GM23338 (cell line): Measurements from ENCODE around the gene UBE3A. TPM values are rescaled to one million over a fixed set of nuclear protein-coding genes. Genes with fewer than 3 reads are reported as not detected.

Experiments
- ATAC-seq: fragments of 200-7000 bp; cut with Tn5 transposase; 3 replicates; pipeline ENCODE4 v1.9.1; 2020
- DNase-seq: peaks from one replicate; pipeline ENCODE4 v3.0.0-alpha.2; 2015; ENCODE audit warnings: low spot score
- H2AFZ ChIP-seq: fragments of 200-600 bp; sonication (generic); 2 replicates; pipeline ENCODE4 v1.8.0; 2016; ENCODE audit warnings: antibody characterized with exemption, mild to moderate bottlenecking, moderate library complexity
- H3F3A ChIP-seq: fragments of 200-600 bp; sonication (generic); replicated peaks from 2 replicates; pipeline ENCODE4 v1.8.0; 2017; ENCODE audit warnings: antibody characterized with exemption, mixed run types, low read depth
- H3K27ac ChIP-seq: fragments of 200-600 bp; sonication (generic); 2 replicates; pipeline ENCODE4 v1.6.1; 2016; ENCODE audit warnings: low read depth
- H3K27me3 ChIP-seq: fragments of 200-600 bp; sonication (generic); 2 replicates; pipeline ENCODE4 v1.8.0; 2016; ENCODE audit warnings: mild to moderate bottlenecking, mixed run types, moderate library complexity; ENCODE audit not compliant: insufficient read depth
- H3K36me3 ChIP-seq: fragments of 200-600 bp; sonication (generic); 2 replicates; pipeline ENCODE4 v1.8.0; 2016; ENCODE audit warnings: mild to moderate bottlenecking; ENCODE audit not compliant: insufficient read depth
- H3K4me1 ChIP-seq: fragments of 200-600 bp; sonication (generic); 2 replicates; pipeline ENCODE4 v1.8.0; 2016; ENCODE audit warnings: mild to moderate bottlenecking, moderate library complexity; ENCODE audit not compliant: insufficient read depth
- H3K4me2 ChIP-seq: fragments of 200-600 bp; sonication (generic); 2 replicates; pipeline ENCODE4 v1.7.1; 2017; ENCODE audit warnings: mixed run types
- H3K4me3 ChIP-seq: fragments of 200-600 bp; sonication (generic); 2 replicates; pipeline ENCODE4 v1.6.1; 2016; ENCODE audit warnings: mixed run types
- H3K79me2 ChIP-seq: fragments of 200-600 bp; sonication (generic); replicated peaks from 2 replicates; pipeline ENCODE4 v1.8.0; 2017; ENCODE audit warnings: mild to moderate bottlenecking; ENCODE audit not compliant: insufficient read depth
- H3K9me2 ChIP-seq: fragments of 200-600 bp; sonication (generic); 2 replicates; pipeline ENCODE4 v1.8.0; 2017; ENCODE audit not compliant: insufficient read depth
- H4K20me1 ChIP-seq: fragments of 200-600 bp; sonication (generic); replicated peaks from 2 replicates; pipeline ENCODE4 v1.8.0; 2017; ENCODE audit warnings: mild to moderate bottlenecking; ENCODE audit not compliant: insufficient read depth
- H3K27ac Mint-ChIP-seq: 2 replicates; pipeline ENCODE4 v1.8.0; 2020; ENCODE audit warnings: inconsistent platforms, mild to moderate bottlenecking, moderate library complexity, mixed read lengths
- H3K27me3 Mint-ChIP-seq: 3 replicates; pipeline ENCODE4 v1.8.0; 2022; ENCODE audit warnings: low read depth, mild to moderate bottlenecking, moderate library complexity, mixed read lengths, inconsistent platforms; ENCODE audit not compliant: insufficient read depth, poor library complexity
- H3K36me3 Mint-ChIP-seq: 3 replicates; pipeline ENCODE4 v1.8.0; 2021; ENCODE audit warnings: low read depth, mild to moderate bottlenecking, inconsistent platforms, moderate library complexity, mixed read lengths
- H3K4me1 Mint-ChIP-seq: 3 replicates; pipeline ENCODE4 v1.8.0; 2020; ENCODE audit warnings: mild to moderate bottlenecking, inconsistent platforms, mixed read lengths
- H3K4me3 Mint-ChIP-seq: 3 replicates; pipeline ENCODE4 v1.8.0; 2021; ENCODE audit warnings: moderate library complexity, mild to moderate bottlenecking, inconsistent platforms, mixed read lengths
- H3K9me3 Mint-ChIP-seq: 3 replicates; pipeline ENCODE4 v1.8.0; 2020; ENCODE audit warnings: moderate library complexity, mild to moderate bottlenecking, inconsistent platforms, mixed read lengths
- EZH2 ChIP-seq: fragments of 200-600 bp; sonication (generic); IDR thresholded peaks from one replicate; pipeline ENCODE4 v1.8.0; 2017; ENCODE audit warnings: antibody characterized with exemption, mild to moderate bottlenecking, low read depth; ENCODE audit not compliant: unreplicated experiment
- EZH2phosphoT487 ChIP-seq: fragments of 200-600 bp; sonication (generic); IDR thresholded peaks from one replicate; pipeline ENCODE4 v1.8.1; 2018; ENCODE audit warnings: antibody characterized with exemption; ENCODE audit not compliant: unreplicated experiment
- POLR2AphosphoS5 ChIP-seq: IDR thresholded peaks from 2 replicates; pipeline ENCODE4 v1.6.1; 2016; ENCODE audit warnings: antibody characterized with exemption, low read depth
- ZNF114 ChIP-seq: fragments of 250-450 bp; sonication (Bioruptor Pico); IDR thresholded peaks from 2 replicates; pipeline ENCODE4 v1.5.0; 2020; ENCODE audit warnings: mild to moderate bottlenecking, moderate library complexity
- ZNF331 ChIP-seq: fragments of 250-450 bp; sonication (Bioruptor Pico); IDR thresholded peaks from 2 replicates; pipeline ENCODE4 v1.5.0; 2020; ENCODE audit warnings: low read depth, mild to moderate bottlenecking, moderate library complexity
- polyA plus RNA-seq: library from polyadenylated mRNA; unstranded; fragments of >200 nt; fragmentation: Nextera tagmentation; extraction: Ambion mirVana; gene quantifications from 2 replicates; pipeline ENCODE4 v1.2.1, GENCODE V29; 2016
- total RNA-seq: library from RNA; depleted of rRNA; stranded (reverse); fragments of >200 nt; shearing (Covaris generic); gene quantifications from 2 replicates; pipeline ENCODE4 v1.2.3, GENCODE V29; 2014
- TF ChIP-seq, protein P1 (sequence below): IDR thresholded peaks from one replicate; pipeline ENCODE4 v1.6.1; 2018; ENCODE audit warnings: antibody characterized with exemption; ENCODE audit not compliant: unreplicated experiment
- TF ChIP-seq, protein P2 (sequence below): IDR thresholded peaks from 2 replicates; pipeline ENCODE4 v1.6.1; 2016; ENCODE audit warnings: antibody characterized with exemption
- TF ChIP-seq, protein P3 (sequence below): fragments of 250-450 bp; sonication (Bioruptor Pico); IDR thresholded peaks from 2 replicates; pipeline ENCODE4 v1.5.0; 2020; ENCODE audit warnings: mild to moderate bottlenecking, moderate library complexity
- TF ChIP-seq, protein P4 (sequence below), 2 experiments: fragments of 200-600 bp in 1 of 2; sonication (generic) in 1 of 2; conservative IDR thresholded peaks; 2 replicates each; pipeline versions ENCODE4 v1.5.1 to v1.6.1; 2016 to 2017; ENCODE audit warnings: antibody characterized with exemption in 2 of 2, low read depth in 2 of 2, mild to moderate bottlenecking in 2 of 2, moderate library complexity in 1 of 2

Gene UBE3A
- total and polyA plus RNA-seq, 2 experiments from 2014 or later, result 96.1 to 150 TPM

DNA sequence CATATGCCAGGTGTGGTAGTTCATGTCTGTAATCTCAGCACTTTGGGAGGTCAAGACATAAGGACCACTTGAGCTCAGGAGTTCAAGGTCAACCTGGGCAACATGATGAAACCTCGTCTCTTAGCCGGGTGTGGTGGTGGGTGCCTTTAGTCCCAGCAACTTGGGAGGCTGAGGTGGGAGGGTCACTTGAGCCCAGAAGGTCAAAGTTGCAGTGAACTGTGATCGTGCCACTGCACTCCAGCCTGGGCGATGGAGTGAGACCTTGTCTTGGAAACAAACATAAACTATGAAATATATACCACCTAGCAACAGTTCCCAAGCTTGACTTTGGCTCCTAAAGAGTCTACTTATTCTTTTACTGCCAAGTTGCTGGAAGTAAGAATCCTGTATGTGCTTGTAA lies 30.9 kb downstream of the UBE3A start:
- peaks cover 45% of the 10 kb centered on the region for H3K4me1 ChIP-seq
- Mint-ChIP-seq H3K36me3 (peaks cover 26% of the 10 kb centered on the region; the same call in 2 of the 3 replicates), H3K27me3 (peaks cover 4% of the 10 kb centered on the region), H3K4me1 (peaks cover 35% of the 10 kb centered on the region), H3K27ac (peak overlapping the region; percentile 16; the same call in 1 of the 2 replicates), H3K4me3 (no peak overlapping the region), H3K9me3 (no peaks in the 10 kb centered on the region)
- ATAC-seq (no peak), DNase-seq (no peak)
- no peaks in the 10 kb centered on the region for H3K27me3 ChIP-seq
- no peaks in the 10 kb centered on the region for H3K36me3 ChIP-seq
- no peak for TF ChIP-seq ZNF331 (CRISPR knock-in tag)
- no peak for TF ChIP-seq ZNF114 (CRISPR knock-in tag)
- no peak for TF ChIP-seq EZH2phosphoT487
- TF ChIP-seq POLR2AphosphoS5, result no peak
- TF ChIP-seq, protein P1, sequence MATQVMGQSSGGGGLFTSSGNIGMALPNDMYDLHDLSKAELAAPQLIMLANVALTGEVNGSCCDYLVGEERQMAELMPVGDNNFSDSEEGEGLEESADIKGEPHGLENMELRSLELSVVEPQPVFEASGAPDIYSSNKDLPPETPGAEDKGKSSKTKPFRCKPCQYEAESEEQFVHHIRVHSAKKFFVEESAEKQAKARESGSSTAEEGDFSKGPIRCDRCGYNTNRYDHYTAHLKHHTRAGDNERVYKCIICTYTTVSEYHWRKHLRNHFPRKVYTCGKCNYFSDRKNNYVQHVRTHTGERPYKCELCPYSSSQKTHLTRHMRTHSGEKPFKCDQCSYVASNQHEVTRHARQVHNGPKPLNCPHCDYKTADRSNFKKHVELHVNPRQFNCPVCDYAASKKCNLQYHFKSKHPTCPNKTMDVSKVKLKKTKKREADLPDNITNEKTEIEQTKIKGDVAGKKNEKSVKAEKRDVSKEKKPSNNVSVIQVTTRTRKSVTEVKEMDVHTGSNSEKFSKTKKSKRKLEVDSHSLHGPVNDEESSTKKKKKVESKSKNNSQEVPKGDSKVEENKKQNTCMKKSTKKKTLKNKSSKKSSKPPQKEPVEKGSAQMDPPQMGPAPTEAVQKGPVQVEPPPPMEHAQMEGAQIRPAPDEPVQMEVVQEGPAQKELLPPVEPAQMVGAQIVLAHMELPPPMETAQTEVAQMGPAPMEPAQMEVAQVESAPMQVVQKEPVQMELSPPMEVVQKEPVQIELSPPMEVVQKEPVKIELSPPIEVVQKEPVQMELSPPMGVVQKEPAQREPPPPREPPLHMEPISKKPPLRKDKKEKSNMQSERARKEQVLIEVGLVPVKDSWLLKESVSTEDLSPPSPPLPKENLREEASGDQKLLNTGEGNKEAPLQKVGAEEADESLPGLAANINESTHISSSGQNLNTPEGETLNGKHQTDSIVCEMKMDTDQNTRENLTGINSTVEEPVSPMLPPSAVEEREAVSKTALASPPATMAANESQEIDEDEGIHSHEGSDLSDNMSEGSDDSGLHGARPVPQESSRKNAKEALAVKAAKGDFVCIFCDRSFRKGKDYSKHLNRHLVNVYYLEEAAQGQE, result no peak
- TF ChIP-seq, protein P2, sequence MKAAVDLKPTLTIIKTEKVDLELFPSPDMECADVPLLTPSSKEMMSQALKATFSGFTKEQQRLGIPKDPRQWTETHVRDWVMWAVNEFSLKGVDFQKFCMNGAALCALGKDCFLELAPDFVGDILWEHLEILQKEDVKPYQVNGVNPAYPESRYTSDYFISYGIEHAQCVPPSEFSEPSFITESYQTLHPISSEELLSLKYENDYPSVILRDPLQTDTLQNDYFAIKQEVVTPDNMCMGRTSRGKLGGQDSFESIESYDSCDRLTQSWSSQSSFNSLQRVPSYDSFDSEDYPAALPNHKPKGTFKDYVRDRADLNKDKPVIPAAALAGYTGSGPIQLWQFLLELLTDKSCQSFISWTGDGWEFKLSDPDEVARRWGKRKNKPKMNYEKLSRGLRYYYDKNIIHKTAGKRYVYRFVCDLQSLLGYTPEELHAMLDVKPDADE, result no peak
- TF ChIP-seq, protein P3, sequence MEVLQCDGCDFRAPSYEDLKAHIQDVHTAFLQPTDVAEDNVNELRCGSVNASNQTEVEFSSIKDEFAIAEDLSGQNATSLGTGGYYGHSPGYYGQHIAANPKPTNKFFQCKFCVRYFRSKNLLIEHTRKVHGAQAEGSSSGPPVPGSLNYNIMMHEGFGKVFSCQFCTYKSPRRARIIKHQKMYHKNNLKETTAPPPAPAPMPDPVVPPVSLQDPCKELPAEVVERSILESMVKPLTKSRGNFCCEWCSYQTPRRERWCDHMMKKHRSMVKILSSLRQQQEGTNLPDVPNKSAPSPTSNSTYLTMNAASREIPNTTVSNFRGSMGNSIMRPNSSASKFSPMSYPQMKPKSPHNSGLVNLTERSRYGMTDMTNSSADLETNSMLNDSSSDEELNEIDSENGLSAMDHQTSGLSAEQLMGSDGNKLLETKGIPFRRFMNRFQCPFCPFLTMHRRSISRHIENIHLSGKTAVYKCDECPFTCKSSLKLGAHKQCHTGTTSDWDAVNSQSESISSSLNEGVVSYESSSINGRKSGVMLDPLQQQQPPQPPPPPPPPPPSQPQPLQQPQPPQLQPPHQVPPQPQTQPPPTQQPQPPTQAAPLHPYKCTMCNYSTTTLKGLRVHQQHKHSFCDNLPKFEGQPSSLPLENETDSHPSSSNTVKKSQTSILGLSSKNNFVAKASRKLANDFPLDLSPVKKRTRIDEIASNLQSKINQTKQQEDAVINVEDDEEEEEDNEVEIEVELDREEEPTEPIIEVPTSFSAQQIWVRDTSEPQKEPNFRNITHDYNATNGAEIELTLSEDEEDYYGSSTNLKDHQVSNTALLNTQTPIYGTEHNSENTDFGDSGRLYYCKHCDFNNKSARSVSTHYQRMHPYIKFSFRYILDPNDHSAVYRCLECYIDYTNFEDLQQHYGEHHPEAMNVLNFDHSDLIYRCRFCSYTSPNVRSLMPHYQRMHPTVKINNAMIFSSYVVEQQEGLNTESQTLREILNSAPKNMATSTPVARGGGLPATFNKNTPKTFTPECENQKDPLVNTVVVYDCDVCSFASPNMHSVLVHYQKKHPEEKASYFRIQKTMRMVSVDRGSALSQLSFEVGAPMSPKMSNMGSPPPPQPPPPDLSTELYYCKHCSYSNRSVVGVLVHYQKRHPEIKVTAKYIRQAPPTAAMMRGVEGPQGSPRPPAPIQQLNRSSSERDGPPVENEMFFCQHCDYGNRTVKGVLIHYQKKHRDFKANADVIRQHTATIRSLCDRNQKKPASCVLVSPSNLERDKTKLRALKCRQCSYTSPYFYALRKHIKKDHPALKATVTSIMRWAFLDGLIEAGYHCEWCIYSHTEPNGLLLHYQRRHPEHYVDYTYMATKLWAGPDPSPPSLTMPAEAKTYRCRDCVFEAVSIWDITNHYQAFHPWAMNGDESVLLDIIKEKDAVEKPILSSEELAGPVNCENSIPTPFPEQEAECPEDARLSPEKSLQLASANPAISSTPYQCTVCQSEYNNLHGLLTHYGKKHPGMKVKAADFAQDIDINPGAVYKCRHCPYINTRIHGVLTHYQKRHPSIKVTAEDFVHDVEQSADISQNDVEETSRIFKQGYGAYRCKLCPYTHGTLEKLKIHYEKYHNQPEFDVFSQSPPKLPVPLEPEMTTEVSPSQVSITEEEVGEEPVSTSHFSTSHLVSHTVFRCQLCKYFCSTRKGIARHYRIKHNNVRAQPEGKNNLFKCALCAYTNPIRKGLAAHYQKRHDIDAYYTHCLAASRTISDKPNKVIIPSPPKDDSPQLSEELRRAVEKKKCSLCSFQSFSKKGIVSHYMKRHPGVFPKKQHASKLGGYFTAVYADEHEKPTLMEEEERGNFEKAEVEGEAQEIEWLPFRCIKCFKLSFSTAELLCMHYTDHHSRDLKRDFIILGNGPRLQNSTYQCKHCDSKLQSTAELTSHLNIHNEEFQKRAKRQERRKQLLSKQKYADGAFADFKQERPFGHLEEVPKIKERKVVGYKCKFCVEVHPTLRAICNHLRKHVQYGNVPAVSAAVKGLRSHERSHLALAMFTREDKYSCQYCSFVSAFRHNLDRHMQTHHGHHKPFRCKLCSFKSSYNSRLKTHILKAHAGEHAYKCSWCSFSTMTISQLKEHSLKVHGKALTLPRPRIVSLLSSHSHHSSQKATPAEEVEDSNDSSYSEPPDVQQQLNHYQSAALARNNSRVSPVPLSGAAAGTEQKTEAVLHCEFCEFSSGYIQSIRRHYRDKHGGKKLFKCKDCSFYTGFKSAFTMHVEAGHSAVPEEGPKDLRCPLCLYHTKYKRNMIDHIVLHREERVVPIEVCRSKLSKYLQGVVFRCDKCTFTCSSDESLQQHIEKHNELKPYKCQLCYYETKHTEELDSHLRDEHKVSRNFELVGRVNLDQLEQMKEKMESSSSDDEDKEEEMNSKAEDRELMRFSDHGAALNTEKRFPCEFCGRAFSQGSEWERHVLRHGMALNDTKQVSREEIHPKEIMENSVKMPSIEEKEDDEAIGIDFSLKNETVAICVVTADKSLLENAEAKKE (CRISPR knock-in tag), result no peak
- TF ChIP-seq, protein P4, sequence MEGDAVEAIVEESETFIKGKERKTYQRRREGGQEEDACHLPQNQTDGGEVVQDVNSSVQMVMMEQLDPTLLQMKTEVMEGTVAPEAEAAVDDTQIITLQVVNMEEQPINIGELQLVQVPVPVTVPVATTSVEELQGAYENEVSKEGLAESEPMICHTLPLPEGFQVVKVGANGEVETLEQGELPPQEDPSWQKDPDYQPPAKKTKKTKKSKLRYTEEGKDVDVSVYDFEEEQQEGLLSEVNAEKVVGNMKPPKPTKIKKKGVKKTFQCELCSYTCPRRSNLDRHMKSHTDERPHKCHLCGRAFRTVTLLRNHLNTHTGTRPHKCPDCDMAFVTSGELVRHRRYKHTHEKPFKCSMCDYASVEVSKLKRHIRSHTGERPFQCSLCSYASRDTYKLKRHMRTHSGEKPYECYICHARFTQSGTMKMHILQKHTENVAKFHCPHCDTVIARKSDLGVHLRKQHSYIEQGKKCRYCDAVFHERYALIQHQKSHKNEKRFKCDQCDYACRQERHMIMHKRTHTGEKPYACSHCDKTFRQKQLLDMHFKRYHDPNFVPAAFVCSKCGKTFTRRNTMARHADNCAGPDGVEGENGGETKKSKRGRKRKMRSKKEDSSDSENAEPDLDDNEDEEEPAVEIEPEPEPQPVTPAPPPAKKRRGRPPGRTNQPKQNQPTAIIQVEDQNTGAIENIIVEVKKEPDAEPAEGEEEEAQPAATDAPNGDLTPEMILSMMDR (conservative IDR thresholded peaks at IDR 0.05; ENCODE audit: low read depth in 2 of 2), result no peak
- TF ChIP-seq EZH2, result no peak
- H2AFZ ChIP-seq, result no peak overlapping the region
- peaks cover 95% of the 10 kb centered on the region for H3K79me2 ChIP-seq
- H3K27ac ChIP-seq, result no peak overlapping the region
- no peak overlapping the region for H3K4me2 ChIP-seq
- H4K20me1 ChIP-seq, result peaks cover 29% of the 10 kb centered on the region
- no peaks in the 10 kb centered on the region for H3K9me2 ChIP-seq
- H3F3A ChIP-seq, result no peaks in the 10 kb centered on the region
- no peak overlapping the region for H3K4me3 ChIP-seq
